ENCODE data around the gene ZBTB17.

ZBTB17 gene

DNA sequence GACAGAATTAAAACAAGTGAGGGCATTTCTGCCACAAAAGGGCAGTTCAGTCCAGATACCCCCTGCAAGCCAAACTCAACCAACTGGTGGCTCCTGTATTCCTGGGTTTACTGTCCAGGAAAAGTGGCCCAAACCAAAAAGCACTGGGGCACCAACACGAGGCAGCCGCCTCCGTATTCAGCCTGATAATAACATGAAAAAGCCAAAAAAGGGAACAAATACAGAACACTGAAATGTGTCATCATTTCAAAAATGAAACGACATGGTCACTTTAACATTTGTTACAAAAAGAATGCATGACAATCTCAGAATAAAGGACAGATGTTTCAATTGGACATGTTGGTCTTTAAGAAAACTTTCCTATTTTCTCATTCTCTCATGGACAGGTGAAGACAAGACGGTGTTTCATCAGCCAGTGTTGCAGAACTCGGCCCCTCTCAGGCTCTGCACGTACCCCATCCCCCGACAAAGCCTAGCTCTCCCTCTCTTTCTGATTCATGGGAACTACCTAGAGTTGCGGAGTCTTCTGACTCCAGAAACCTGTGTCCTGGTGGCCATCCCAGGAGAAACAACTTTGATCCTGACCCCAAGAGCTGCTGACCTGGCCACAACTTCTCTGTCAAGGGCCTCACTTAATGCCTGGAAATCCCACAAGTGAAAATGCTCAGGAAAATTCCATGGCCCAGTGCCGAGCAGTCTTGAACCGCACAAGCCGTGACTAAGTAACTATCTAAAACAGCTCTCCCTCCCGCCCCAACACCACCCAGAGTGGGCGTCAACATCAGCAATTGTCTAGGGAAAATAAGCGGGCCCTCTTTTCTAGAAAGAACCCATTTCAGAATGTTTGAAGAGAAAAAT, 27.1 kb downstream of the ZBTB17 start:
- DNase-seq = peak in 5 of 56 donors; percentile 30 to 52 (median 38)

- no peak for DNase-seq
Measured at GRCh38 chr1:15948091-15948591, 27.8 kb downstream of the ZBTB17 start.

- peak in 1 of 56 donors; percentile 33 for DNase-seq
Measured at GRCh38 chr1:15947382-15948090, 28.4 kb downstream of the ZBTB17 start.

- DNase-seq = peak in 1 of 56 donors; percentile 18
Measured at GRCh38 chr1:15946571-15947381, 29.1 kb downstream of the ZBTB17 start.

DNA sequence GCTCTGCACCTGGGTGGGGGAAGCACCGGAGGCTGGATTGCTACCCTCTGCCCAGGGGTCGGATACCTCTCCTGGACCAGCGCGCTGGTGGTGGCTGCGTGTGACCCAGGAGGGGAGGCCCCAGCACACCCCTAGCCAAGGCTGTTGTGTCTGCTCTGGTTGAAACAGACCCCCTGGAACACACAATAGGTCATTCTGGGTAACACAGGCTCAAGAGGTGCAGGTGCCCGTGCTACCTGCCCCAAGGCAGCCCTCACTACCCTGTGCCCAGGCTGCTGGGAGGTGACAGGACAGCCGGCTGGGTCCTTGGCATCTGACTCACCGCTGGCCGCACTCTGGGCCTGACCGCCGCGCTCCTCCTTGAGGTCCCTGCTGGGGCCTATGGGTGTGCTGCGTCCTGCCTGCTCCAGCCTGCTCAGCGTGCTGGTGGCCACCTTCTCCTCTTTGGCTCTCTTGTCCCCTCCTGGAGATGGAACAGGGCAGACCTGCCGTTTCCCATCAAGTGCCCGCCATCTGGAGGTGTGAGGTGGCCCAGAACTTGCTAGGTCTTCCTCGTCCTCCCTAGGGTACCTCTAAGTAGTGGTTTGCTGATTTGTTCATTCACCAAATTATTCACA, 30.0 kb downstream of the ZBTB17 start:
- no peak for DNase-seq

DNA sequence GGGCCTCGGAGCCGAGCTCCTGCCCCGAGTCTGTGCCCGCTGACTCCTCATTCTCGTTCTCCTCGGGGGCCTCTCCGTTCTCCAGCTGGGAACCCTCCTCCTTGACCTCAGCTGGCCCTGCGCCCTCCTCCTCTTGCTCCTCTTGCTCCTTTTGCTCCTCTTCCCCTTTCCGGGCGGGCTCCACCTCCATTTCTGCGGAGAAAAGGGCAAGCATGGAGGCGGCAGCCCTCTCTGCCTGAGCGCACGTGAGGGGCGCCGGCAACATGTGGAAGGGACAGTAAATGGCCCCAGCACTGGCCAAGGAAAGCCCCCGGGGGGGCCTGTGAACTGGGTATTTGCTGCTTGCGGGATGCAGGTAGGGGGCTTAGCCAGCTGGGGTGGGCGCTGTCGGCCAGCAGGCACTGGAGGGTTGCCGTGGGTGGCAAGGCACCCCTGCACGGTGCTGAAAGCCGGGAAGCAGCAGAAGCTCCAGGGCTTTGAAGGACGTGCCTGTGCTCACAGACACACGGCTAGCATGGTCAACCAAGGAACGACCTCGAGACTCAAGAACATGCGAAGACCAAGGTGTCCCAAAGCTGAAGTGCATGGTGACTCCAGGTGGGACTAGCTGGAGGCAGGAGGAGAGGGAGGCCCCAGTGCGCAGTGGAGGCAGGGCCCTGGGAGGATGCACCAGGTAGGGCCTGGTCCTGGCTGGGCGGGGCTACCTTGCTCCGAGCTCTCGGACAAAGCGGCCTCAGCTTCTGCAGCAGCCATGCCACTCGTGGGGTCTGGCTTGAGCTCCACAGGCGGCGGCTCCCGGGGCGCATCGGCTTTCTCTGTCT, 30.7 kb downstream of the ZBTB17 start:
- DNase-seq = no peak

GRCh38 chr1:15944308-15945010, 31.4 kb downstream of the ZBTB17 start:
- no peak for DNase-seq

DNA sequence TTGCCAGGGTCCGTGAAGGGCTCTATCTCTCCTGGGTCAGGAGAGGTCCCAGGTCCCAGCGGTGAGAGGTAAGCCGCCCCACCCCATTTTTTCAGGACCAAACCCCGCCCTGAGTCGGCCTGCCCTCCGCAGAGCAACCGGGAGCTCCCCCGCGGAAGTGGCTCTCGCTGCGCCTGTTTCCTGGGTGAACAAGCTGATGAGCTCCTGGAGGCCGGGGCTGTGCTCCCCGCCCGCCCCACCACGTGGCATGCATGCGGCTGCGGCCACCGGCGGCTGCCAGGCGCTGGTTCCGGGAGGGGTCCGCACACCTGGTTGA, 32.0 kb downstream of the ZBTB17 start:
- no peak for DNase-seq

DNA sequence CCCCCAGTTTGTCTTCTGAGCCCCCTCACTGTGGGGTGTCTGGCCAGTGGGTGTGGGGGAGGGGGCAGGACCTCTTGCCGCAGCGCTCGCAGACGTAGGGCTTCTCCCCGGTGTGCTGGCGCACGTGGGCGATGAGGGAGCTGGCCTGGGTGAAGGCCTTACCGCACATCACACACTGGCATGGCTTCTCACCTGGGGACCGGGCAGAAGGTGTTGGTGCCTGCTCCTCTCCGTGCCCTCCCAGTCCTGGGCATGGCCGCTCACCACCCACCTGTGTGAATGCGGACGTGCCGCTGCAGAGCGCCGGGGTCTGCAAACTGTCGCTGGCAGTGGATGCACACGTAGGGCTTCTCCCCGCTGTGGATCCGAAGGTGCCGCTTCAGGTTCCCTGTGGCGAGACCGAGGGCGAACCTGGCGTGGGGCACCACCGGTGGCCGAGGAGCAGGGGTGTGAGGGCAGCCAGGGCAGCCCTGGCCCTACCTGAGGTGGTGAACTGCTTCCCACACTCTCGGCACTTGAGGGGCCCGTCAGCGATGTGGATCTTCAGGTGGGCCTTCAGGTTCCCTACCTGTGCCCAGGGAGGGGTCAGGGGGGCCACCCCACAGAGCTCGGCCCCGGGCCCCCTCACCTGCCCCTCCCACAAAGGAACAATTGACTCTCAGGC, 32.4 kb downstream of the ZBTB17 start:
- no peak for DNase-seq

- DNase-seq = no peak
Measured at GRCh38 chr1:15942661-15943327, 33.1 kb downstream of the ZBTB17 start.

- no peak for DNase-seq
Measured at GRCh38 chr1:15941899-15942660, 33.8 kb downstream of the ZBTB17 start.

DNA sequence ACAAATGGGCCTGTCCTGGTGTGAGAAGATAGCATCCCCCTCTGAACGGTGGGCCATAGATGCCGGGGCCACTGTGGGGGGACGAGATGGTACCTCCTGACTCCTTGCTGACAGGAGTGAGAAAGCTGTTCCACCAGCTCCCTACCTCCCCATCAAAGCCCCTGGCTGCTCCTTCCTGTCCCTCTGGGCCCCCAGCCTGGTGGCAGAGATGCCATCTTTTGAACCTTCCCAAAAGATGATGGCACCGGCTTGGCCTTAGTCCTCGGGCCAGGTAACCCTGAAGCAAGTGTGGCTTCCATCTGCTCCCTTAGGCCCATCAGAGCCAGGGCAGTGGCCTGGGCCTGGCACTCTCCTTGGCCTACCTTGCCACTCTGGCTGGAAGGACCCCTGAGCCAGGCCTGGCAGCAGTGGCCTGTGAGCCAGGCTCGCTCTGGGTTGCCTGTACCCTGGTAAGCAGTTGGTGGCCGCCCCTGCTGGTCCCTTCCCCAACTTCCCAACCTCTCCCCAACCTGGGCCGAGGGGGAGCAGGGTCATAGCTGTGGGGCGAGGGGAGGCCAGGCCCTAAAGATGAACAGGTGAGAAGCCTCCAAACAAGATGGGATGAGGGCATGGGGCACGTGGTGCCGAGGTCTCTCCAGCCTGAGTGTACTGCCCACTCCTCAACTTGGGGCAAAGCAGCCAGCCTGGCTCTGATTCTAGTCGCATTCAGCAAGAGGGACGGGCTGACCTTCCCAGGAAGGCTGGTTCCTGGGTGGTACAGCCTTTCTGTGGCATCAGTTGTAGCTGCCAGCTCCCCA, 34.7 kb downstream of the ZBTB17 start:
- no peak for DNase-seq

- no peak for DNase-seq
Measured at GRCh38 chr1:15940110-15941043, 35.5 kb downstream of the ZBTB17 start.

- DNase-seq = peak in 1 of 56 donors; percentile 25
Measured at GRCh38 chr1:15939181-15940109, 36.5 kb downstream of the ZBTB17 start.

Measured in amygdala (tissue), 56 donors.